Liver (tissue), 3 donors: Measurements from ENCODE around the gene RGCC.

Source experiments
- HNF4A ChIP-seq, 2 donors: conservative IDR thresholded peaks; 2 replicates each; pipeline ENCODE4 v1.6.1; 2016; ENCODE audit warnings: antibody characterized with exemption in 2 of 2, mild to moderate bottlenecking in 2 of 2
- JUND ChIP-seq, 2 donors: IDR thresholded peaks; 2 replicates each; pipeline ENCODE4 v1.6.1; 2016; ENCODE audit warnings: antibody characterized with exemption in 2 of 2
- RAD21 ChIP-seq, 2 donors: IDR thresholded peaks; 2 replicates each; pipeline ENCODE4 v1.6.1; 2016; ENCODE audit warnings: antibody characterized with exemption in 2 of 2, mild to moderate bottlenecking in 2 of 2
- RXRA ChIP-seq, 2 donors: IDR thresholded peaks; 2 replicates each; pipeline ENCODE4 v1.6.1; 2017 to 2018; ENCODE audit warnings: antibody characterized with exemption in 2 of 2, mild to moderate bottlenecking in 1 of 2
- SP1 ChIP-seq: IDR thresholded peaks from 2 replicates; pipeline ENCODE4 v1.6.1; 2018; ENCODE audit warnings: antibody characterized with exemption, mild to moderate bottlenecking
- TAF1 ChIP-seq: conservative IDR thresholded peaks from 2 replicates; pipeline ENCODE4 v1.6.1; 2016; ENCODE audit warnings: antibody characterized with exemption, mild to moderate bottlenecking
- YY1 ChIP-seq: IDR thresholded peaks from 2 replicates; pipeline ENCODE4 v1.6.1; 2016; ENCODE audit warnings: antibody characterized with exemption, mild to moderate bottlenecking
- TF ChIP-seq, protein P1 (sequence below): fragments of 150-350 bp; IDR thresholded peaks from 2 replicates; pipeline ENCODE4 v1.5.1; 2017; ENCODE audit warnings: improper control_type of control experiment, low read depth, low read length; ENCODE audit not compliant: missing input control
- TF ChIP-seq, protein P2 (sequence below): IDR thresholded peaks from 2 replicates; pipeline ENCODE4 v1.6.1; 2016; ENCODE audit warnings: antibody characterized with exemption, mild to moderate bottlenecking
- TF ChIP-seq, protein P3 (sequence below): IDR thresholded peaks from 2 replicates; pipeline ENCODE4 v1.6.1; 2016; ENCODE audit warnings: antibody characterized with exemption
- TF ChIP-seq, protein P4 (sequence below): IDR thresholded peaks from 2 replicates; pipeline ENCODE4 v1.6.1; 2016; ENCODE audit warnings: antibody characterized with exemption
- donor health status: healthy.
- donor health status: healthy.

DNA sequence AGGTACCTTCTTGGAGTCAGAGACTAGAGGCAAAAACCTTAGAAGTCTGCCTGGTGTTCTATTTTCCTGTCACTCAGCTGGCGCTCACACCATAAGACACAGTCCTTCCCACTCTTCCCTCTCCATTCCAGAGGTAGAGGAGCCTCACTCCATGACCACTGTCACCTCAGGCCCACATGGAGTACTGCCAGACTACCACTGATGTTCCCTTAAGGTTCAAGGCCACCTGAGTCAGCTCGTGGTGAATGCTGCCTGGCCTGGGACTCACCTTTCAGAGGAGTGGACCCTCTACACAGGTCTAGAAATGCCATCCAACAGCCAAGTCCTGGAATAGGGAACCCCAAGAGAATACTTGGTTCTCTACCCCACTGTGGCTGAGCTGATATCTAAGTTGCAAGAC lies 29.9 kb downstream of the RGCC start:
- TF ChIP-seq, protein P1, sequence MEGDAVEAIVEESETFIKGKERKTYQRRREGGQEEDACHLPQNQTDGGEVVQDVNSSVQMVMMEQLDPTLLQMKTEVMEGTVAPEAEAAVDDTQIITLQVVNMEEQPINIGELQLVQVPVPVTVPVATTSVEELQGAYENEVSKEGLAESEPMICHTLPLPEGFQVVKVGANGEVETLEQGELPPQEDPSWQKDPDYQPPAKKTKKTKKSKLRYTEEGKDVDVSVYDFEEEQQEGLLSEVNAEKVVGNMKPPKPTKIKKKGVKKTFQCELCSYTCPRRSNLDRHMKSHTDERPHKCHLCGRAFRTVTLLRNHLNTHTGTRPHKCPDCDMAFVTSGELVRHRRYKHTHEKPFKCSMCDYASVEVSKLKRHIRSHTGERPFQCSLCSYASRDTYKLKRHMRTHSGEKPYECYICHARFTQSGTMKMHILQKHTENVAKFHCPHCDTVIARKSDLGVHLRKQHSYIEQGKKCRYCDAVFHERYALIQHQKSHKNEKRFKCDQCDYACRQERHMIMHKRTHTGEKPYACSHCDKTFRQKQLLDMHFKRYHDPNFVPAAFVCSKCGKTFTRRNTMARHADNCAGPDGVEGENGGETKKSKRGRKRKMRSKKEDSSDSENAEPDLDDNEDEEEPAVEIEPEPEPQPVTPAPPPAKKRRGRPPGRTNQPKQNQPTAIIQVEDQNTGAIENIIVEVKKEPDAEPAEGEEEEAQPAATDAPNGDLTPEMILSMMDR, result no peak
- TF ChIP-seq, protein P2, sequence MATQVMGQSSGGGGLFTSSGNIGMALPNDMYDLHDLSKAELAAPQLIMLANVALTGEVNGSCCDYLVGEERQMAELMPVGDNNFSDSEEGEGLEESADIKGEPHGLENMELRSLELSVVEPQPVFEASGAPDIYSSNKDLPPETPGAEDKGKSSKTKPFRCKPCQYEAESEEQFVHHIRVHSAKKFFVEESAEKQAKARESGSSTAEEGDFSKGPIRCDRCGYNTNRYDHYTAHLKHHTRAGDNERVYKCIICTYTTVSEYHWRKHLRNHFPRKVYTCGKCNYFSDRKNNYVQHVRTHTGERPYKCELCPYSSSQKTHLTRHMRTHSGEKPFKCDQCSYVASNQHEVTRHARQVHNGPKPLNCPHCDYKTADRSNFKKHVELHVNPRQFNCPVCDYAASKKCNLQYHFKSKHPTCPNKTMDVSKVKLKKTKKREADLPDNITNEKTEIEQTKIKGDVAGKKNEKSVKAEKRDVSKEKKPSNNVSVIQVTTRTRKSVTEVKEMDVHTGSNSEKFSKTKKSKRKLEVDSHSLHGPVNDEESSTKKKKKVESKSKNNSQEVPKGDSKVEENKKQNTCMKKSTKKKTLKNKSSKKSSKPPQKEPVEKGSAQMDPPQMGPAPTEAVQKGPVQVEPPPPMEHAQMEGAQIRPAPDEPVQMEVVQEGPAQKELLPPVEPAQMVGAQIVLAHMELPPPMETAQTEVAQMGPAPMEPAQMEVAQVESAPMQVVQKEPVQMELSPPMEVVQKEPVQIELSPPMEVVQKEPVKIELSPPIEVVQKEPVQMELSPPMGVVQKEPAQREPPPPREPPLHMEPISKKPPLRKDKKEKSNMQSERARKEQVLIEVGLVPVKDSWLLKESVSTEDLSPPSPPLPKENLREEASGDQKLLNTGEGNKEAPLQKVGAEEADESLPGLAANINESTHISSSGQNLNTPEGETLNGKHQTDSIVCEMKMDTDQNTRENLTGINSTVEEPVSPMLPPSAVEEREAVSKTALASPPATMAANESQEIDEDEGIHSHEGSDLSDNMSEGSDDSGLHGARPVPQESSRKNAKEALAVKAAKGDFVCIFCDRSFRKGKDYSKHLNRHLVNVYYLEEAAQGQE, result no peak
- TF ChIP-seq SP1, result no peak
- no peak for TF ChIP-seq RAD21 (IDR thresholded peaks at IDR 0.05)
- TF ChIP-seq YY1, result no peak
- TF ChIP-seq RXRA (IDR thresholded peaks at IDR 0.05), result no peak
- TF ChIP-seq, protein P3, sequence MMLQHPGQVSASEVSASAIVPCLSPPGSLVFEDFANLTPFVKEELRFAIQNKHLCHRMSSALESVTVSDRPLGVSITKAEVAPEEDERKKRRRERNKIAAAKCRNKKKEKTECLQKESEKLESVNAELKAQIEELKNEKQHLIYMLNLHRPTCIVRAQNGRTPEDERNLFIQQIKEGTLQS, result no peak
- no peak for TF ChIP-seq TAF1
- TF ChIP-seq, protein P4, sequence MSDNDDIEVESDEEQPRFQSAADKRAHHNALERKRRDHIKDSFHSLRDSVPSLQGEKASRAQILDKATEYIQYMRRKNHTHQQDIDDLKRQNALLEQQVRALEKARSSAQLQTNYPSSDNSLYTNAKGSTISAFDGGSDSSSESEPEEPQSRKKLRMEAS, result no peak
- TF ChIP-seq HNF4A (conservative IDR thresholded peaks at IDR 0.05), result no peak
- no peak for TF ChIP-seq JUND (IDR thresholded peaks at IDR 0.05)
